Gastroesophageal sphincter (tissue), 4 donors: ENCODE results near the gene NMU. TPM values are rescaled to one million over a fixed set of nuclear protein-coding genes. Genes with fewer than 3 reads are reported as not detected.

Experiments
- ATAC-seq: fragments of 150-250 bp; one replicate; pipeline ENCODE4 v1.9.1; 2016; ENCODE audit warnings: mild to moderate bottlenecking, moderate library complexity
- H3K27ac ChIP-seq, 4 donors: fragments of 200-600 bp; sonication (generic) in 3 of 4; 1 replicate in 3 of 4; 2 replicates in 1 of 4; pipeline ENCODE4 v1.5.1; 2016 to 2019
- H3K27me3 ChIP-seq: fragments of 200-600 bp; sonication (generic); one replicate; pipeline ENCODE4 v1.5.1; 2019
- H3K36me3 ChIP-seq, 2 donors: fragments of 200-600 bp; sonication (generic); one replicate each; pipeline ENCODE4 v1.5.1; 2019; ENCODE audit warnings: control low read depth in 1 of 2
- H3K4me1 ChIP-seq, 3 donors: fragments of 200-600 bp; sonication (generic); 1 replicate in 2 of 3; 2 replicates in 1 of 3; pipeline ENCODE4 v1.5.1; 2016 to 2019; ENCODE audit warnings: control low read depth in 2 of 3
- H3K4me3 ChIP-seq, 2 donors: fragments of 200-600 bp; sonication (generic); one replicate each; pipeline ENCODE4 v1.5.1; 2019; ENCODE audit warnings: mild to moderate bottlenecking in 1 of 2, moderate library complexity in 1 of 2
- H3K9me3 ChIP-seq, 3 donors: fragments of 200-600 bp; sonication (generic); one replicate each; pipeline ENCODE4 v1.5.1; 2017 to 2019; ENCODE audit warnings: control low read depth in 2 of 3
- EP300 ChIP-seq: sonication (generic); formaldehyde crosslinking; IDR thresholded peaks from one replicate; pipeline ENCODE4 v1.6.1; 2017; ENCODE audit warnings: antibody characterized with exemption, mild to moderate bottlenecking
- POLR2A ChIP-seq, 2 donors: fragments of 450-650 bp; IDR thresholded peaks; one replicate each; pipeline ENCODE4 v1.6.1; 2017; ENCODE audit warnings: antibody characterized with exemption in 2 of 2, mild to moderate bottlenecking in 2 of 2, moderate library complexity in 1 of 2
- POLR2AphosphoS5 ChIP-seq: sonication (generic); formaldehyde crosslinking; IDR thresholded peaks from one replicate; pipeline ENCODE4 v1.6.1; 2017; ENCODE audit warnings: antibody characterized with exemption
- WGBS, 2 donors: methylation state at CpG; one replicate each; pipeline ENCODE4 v1.1.5; 2018; ENCODE audit warnings: low coverage in 1 of 2; 5-methylcytosine and 5-hydroxymethylcytosine counted together
- total RNA-seq, 4 donors: library from RNA; depleted of rRNA; stranded (reverse); fragments of >200 nt; gene quantifications; one replicate each; pipeline ENCODE4 v1.1.0, GENCODE V29; 2016
- TF ChIP-seq, protein P1 (sequence below), 4 experiments: fragments of 200-600 bp in 2 of 4; fragments of 450-650 bp in 2 of 4; sonication (generic) in 1 of 4; IDR thresholded peaks; one replicate each; pipeline ENCODE4 v1.5.1; 2017 to 2019; ENCODE audit warnings: antibody characterized with exemption in 4 of 4, mild to moderate bottlenecking in 2 of 4, moderate library complexity in 2 of 4

Gene NMU
- total RNA-seq, 4 donors from 2014 or later: 1.6 TPM; not detected in 3

- TF ChIP-seq EP300 (no peak), POLR2A (IDR thresholded peaks at IDR 0.05) (no peak), POLR2AphosphoS5 (no peak)
- TF ChIP-seq, protein P1, sequence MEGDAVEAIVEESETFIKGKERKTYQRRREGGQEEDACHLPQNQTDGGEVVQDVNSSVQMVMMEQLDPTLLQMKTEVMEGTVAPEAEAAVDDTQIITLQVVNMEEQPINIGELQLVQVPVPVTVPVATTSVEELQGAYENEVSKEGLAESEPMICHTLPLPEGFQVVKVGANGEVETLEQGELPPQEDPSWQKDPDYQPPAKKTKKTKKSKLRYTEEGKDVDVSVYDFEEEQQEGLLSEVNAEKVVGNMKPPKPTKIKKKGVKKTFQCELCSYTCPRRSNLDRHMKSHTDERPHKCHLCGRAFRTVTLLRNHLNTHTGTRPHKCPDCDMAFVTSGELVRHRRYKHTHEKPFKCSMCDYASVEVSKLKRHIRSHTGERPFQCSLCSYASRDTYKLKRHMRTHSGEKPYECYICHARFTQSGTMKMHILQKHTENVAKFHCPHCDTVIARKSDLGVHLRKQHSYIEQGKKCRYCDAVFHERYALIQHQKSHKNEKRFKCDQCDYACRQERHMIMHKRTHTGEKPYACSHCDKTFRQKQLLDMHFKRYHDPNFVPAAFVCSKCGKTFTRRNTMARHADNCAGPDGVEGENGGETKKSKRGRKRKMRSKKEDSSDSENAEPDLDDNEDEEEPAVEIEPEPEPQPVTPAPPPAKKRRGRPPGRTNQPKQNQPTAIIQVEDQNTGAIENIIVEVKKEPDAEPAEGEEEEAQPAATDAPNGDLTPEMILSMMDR (IDR thresholded peaks at IDR 0.05): no peak
- ATAC-seq: no peak
- H3K27me3 ChIP-seq: no peaks in the 10 kb centered on the region
- no peaks in the 10 kb centered on the region for H3K36me3 ChIP-seq
- H3K4me1 ChIP-seq: no peaks in the 10 kb centered on the region
- no peaks in the 10 kb centered on the region for H3K9me3 ChIP-seq
- WGBS, 2 donors: 100% methylated on average over 3 of the region's 3 CpGs
- no peak overlapping the region for H3K4me3 ChIP-seq
- no peak overlapping the region for H3K27ac ChIP-seq
These were observed 21.1 kb downstream of the NMU start for GRCh38 chr4:55615008-55615407.

DNA sequence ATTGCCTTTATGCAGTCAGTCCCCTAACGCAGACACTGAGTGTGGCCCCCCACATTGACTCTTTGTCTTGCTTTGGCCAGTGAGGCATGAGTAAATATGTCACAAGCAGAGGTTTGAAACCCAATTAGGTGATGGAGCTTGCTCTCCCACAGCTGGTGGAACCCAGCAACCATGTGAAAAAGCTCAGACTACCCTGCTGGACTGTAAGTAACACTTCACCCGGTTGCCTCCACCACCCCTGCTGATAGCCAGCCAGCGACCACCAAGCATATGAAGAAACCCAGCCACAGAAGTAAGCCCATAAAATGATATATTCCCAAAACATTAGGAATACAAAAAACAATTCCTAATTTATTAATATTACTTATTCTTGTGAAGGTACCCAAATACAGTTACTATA lies 22.5 kb downstream of the NMU start:
- WGBS, 2 donors: 58 to 80% methylated on average over 3 of the region's 3 CpGs
- no peaks in the 10 kb centered on the region for H3K27me3 ChIP-seq
- H3K4me1 ChIP-seq: no peaks in the 10 kb centered on the region
- H3K4me3 ChIP-seq: no peak overlapping the region
- no peaks in the 10 kb centered on the region for H3K36me3 ChIP-seq
- TF ChIP-seq, protein P1 (IDR thresholded peaks at IDR 0.05): no peak
- TF ChIP-seq EP300: no peak
- no peak for TF ChIP-seq POLR2A (IDR thresholded peaks at IDR 0.05)
- no peak for TF ChIP-seq POLR2AphosphoS5
- H3K27ac ChIP-seq: no peak overlapping the region
- H3K9me3 ChIP-seq: no peaks in the 10 kb centered on the region
- ATAC-seq: no peak

GRCh38 chr4:55612341-55612740 lies 23.8 kb downstream of the NMU start:
- Histone ChIP-seq H3K27ac (no peak overlapping the region), H3K9me3 (no peaks in the 10 kb centered on the region), H3K27me3 (no peaks in the 10 kb centered on the region), H3K4me3 (no peak overlapping the region), H3K4me1 (no peaks in the 10 kb centered on the region), H3K36me3 (no peaks in the 10 kb centered on the region)
- no peak for ATAC-seq
- TF ChIP-seq POLR2AphosphoS5 (no peak), POLR2A (IDR thresholded peaks at IDR 0.05) (no peak), EP300 (no peak)
- TF ChIP-seq, protein P1 (IDR thresholded peaks at IDR 0.05): no peak
- 75 to 86% methylated on average over 1 to 3 of the region's 3 CpGs for WGBS, 2 donors

DNA sequence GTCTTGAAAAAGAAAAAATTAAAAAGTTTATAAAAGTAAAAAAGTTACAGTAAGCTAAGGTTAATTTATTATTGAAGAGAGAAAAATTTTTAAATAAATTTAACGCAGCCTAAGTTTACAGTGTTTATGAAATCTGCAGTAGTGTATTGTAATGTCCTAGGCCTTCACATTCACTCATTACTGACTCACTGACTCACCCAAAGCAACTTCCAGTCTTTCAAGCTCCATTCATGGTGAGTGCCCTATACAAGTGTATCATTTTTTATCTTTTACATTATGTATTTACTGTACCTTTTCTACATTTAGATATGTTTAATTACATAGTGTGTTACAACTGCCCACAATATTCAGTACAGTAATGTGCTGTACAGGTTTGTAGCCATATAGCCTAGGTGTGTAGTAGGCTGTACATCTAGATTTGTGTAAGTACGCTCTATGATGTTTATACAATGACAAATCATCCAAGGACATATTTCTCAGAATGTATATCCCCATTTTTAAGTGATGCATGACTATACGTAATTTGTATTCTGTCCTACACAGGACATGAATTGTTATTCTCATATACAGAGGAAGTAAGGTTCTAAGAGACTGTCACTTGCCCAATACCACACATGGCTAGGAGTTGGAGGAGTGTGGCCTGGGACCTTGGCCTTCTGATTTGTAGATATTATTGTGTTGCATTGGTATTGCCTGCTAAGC lies 24.6 kb downstream of the NMU start:
- Histone ChIP-seq H3K9me3 (no peaks in the 10 kb centered on the region), H3K27ac (no peak overlapping the region), H3K4me3 (no peak overlapping the region), H3K27me3 (no peaks in the 10 kb centered on the region), H3K36me3 (no peaks in the 10 kb centered on the region), H3K4me1 (no peaks in the 10 kb centered on the region)
- 89 to 100% methylated on average over 3 of the region's 3 CpGs for WGBS, 2 donors
- TF ChIP-seq EP300 (no peak), POLR2A (IDR thresholded peaks at IDR 0.05) (no peak), POLR2AphosphoS5 (no peak)
- TF ChIP-seq, protein P1 (IDR thresholded peaks at IDR 0.05): no peak
- no peak for ATAC-seq

- TF ChIP-seq, protein P1 (IDR thresholded peaks at IDR 0.05): no peak
- no peak for TF ChIP-seq EP300
- H3K9me3 ChIP-seq: no peaks in the 10 kb centered on the region
- ATAC-seq: no peak
- no peak overlapping the region for H3K4me3 ChIP-seq
- no peaks in the 10 kb centered on the region for H3K4me1 ChIP-seq
- H3K36me3 ChIP-seq: no peaks in the 10 kb centered on the region
- H3K27ac ChIP-seq: no peak overlapping the region
- no peaks in the 10 kb centered on the region for H3K27me3 ChIP-seq
- WGBS, 2 donors: 93% methylated on average over 2 of the region's 2 CpGs; no CpG with 5 or more reads in 1 of the 2 donors
These were observed 25.7 kb downstream of the NMU start for GRCh38 chr4:55610381-55610780.
